Measurements from ENCODE around the gene CDK3. TPM values are rescaled to one million over a fixed set of nuclear protein-coding genes. Genes with fewer than 3 reads are reported as not detected.

The CDK3 gene
- total and polyA plus RNA-seq, 9 of the 15 experiments (the other 6 are each of a cell fraction or from before 2014, with no cell fraction given) = 0.55 to 8.2 (median 4.7) TPM

DNA sequence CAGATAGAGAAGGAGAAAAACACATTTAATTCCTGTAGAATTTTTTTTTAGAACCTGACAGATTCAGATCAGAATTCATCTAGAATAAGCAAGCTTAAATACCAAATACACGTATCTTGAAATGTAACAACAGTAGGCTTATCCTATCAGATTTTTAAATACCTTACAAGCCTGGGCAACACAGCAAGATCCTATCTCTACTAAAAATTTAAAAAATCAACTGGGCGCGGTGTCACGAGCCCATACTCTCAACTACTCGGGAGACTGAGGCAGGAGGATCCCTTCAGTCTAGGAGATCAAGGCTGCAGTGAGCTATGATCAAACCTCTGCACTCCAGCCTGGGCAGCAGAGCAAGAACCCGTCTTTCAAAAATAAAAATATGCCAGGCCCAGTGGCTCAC lies 35.2 kb upstream of the CDK3 start:
- H3K27ac ChIP-seq (ENCODE audit: extremely low read depth, low read depth, low read length) = no peak overlapping the region
- no peak overlapping the region for H3K4me3 ChIP-seq
- ChIA-PET POLR2A (interaction anchor here (1.0 to 1.7 kb wide), 2 partner anchors 13 to 14 kb away, joined by 4 read pairs; partner anchors contain the start of genes ACOX1 and TEN1), CTCF (ENCODE audit: low intra/inter-chr PET ratio) (no interaction called here)
- DNase-seq (ENCODE audit: extremely low read depth in 1 of 4, low spot score in 3 of 4) = no peak
- no peak for FAIRE-seq
- H3K36me3 ChIP-seq (ENCODE audit: control insufficient read depth, insufficient read depth, low read length) = peaks cover 3% of the 10 kb centered on the region; the same call in 1 of the 3 replicates
- H3K9me1 ChIP-seq (ENCODE audit: control insufficient read depth, insufficient read depth, low read length) = no peaks in the 10 kb centered on the region
- H3K9ac ChIP-seq (ENCODE audit: insufficient read depth in 1 of 2, low read depth in 2 of 2, low read length in 2 of 2) = no peak overlapping the region
- 85% methylated on average over 6 of the region's 6 CpGs for WGBS (ENCODE audit: insufficient coverage, low coverage, missing lambda C conversion rate)
- H2AFZ ChIP-seq (ENCODE audit: low read depth, low read length) = no peak overlapping the region
- no peaks in the 10 kb centered on the region for H3K27me3 ChIP-seq (ENCODE audit: control insufficient read depth in 2 of 2, insufficient read depth in 2 of 2, low read length in 2 of 2)
- ATAC-seq = no peak
- no peaks in the 10 kb centered on the region for H3K79me2 ChIP-seq (ENCODE audit: control insufficient read depth, insufficient read depth, low read length)
- in situ Hi-C loops (cut with MboI) = no loop called here
- no TSS peak for BruUV-seq (replicated peaks)
- H3K4me2 ChIP-seq (ENCODE audit: insufficient read depth, low read length) = no peak overlapping the region
- H3K4me1 ChIP-seq (replicated peaks in 1 of 2; ENCODE audit: control insufficient read depth in 2 of 2, insufficient read depth in 2 of 2, low read length in 2 of 2) = peaks cover 11% of the 10 kb centered on the region in 2 experiments; a peak in 4 of 5 replicates
- no peaks in the 10 kb centered on the region for H3K9me3 ChIP-seq (replicated peaks; ENCODE audit: control insufficient read depth, insufficient read depth, low read depth, low read length)
- peaks cover 10% of the 10 kb centered on the region for H4K20me1 ChIP-seq (replicated peaks; ENCODE audit: control insufficient read depth, insufficient read depth, low read length)
- intact Hi-C loops (cut with micrococcal nuclease) = no loop called here
- TF ChIP-seq FUS (optimal IDR thresholded peaks at IDR 0.05; ENCODE audit: low read depth, low read length) = no peak
- no peak for TF ChIP-seq GABPA (tag; conservative IDR thresholded peaks at IDR 0.05; ENCODE audit: low read depth)
- no peak for TF ChIP-seq TCFL5 (CRISPR knock-in tag; conservative IDR thresholded peaks at IDR 0.05)
- TF ChIP-seq, protein P1, sequence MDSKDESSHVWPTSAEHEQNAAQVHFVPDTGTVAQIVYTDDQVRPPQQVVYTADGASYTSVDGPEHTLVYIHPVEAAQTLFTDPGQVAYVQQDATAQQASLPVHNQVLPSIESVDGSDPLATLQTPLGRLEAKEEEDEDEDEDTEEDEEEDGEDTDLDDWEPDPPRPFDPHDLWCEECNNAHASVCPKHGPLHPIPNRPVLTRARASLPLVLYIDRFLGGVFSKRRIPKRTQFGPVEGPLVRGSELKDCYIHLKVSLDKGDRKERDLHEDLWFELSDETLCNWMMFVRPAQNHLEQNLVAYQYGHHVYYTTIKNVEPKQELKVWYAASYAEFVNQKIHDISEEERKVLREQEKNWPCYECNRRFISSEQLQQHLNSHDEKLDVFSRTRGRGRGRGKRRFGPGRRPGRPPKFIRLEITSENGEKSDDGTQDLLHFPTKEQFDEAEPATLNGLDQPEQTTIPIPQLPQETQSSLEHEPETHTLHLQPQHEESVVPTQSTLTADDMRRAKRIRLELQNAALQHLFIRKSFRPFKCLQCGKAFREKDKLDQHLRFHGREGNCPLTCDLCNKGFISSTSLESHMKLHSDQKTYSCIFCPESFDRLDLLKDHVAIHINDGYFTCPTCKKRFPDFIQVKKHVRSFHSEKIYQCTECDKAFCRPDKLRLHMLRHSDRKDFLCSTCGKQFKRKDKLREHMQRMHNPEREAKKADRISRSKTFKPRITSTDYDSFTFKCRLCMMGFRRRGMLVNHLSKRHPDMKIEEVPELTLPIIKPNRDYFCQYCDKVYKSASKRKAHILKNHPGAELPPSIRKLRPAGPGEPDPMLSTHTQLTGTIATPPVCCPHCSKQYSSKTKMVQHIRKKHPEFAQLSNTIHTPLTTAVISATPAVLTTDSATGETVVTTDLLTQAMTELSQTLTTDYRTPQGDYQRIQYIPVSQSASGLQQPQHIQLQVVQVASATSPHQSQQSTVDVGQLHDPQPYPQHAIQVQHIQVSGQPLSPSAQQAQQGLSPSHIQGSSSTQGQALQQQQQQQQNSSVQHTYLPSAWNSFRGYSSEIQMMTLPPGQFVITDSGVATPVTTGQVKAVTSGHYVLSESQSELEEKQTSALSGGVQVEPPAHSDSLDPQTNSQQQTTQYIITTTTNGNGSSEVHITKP (IDR thresholded peaks at IDR 0.05; ENCODE audit: partially characterized antibody) = no peak
- no peak for TF ChIP-seq ZNF699 (CRISPR knock-in tag; IDR thresholded peaks at IDR 0.05; ENCODE audit: insufficient replicate concordance)
- TF ChIP-seq, protein P2, sequence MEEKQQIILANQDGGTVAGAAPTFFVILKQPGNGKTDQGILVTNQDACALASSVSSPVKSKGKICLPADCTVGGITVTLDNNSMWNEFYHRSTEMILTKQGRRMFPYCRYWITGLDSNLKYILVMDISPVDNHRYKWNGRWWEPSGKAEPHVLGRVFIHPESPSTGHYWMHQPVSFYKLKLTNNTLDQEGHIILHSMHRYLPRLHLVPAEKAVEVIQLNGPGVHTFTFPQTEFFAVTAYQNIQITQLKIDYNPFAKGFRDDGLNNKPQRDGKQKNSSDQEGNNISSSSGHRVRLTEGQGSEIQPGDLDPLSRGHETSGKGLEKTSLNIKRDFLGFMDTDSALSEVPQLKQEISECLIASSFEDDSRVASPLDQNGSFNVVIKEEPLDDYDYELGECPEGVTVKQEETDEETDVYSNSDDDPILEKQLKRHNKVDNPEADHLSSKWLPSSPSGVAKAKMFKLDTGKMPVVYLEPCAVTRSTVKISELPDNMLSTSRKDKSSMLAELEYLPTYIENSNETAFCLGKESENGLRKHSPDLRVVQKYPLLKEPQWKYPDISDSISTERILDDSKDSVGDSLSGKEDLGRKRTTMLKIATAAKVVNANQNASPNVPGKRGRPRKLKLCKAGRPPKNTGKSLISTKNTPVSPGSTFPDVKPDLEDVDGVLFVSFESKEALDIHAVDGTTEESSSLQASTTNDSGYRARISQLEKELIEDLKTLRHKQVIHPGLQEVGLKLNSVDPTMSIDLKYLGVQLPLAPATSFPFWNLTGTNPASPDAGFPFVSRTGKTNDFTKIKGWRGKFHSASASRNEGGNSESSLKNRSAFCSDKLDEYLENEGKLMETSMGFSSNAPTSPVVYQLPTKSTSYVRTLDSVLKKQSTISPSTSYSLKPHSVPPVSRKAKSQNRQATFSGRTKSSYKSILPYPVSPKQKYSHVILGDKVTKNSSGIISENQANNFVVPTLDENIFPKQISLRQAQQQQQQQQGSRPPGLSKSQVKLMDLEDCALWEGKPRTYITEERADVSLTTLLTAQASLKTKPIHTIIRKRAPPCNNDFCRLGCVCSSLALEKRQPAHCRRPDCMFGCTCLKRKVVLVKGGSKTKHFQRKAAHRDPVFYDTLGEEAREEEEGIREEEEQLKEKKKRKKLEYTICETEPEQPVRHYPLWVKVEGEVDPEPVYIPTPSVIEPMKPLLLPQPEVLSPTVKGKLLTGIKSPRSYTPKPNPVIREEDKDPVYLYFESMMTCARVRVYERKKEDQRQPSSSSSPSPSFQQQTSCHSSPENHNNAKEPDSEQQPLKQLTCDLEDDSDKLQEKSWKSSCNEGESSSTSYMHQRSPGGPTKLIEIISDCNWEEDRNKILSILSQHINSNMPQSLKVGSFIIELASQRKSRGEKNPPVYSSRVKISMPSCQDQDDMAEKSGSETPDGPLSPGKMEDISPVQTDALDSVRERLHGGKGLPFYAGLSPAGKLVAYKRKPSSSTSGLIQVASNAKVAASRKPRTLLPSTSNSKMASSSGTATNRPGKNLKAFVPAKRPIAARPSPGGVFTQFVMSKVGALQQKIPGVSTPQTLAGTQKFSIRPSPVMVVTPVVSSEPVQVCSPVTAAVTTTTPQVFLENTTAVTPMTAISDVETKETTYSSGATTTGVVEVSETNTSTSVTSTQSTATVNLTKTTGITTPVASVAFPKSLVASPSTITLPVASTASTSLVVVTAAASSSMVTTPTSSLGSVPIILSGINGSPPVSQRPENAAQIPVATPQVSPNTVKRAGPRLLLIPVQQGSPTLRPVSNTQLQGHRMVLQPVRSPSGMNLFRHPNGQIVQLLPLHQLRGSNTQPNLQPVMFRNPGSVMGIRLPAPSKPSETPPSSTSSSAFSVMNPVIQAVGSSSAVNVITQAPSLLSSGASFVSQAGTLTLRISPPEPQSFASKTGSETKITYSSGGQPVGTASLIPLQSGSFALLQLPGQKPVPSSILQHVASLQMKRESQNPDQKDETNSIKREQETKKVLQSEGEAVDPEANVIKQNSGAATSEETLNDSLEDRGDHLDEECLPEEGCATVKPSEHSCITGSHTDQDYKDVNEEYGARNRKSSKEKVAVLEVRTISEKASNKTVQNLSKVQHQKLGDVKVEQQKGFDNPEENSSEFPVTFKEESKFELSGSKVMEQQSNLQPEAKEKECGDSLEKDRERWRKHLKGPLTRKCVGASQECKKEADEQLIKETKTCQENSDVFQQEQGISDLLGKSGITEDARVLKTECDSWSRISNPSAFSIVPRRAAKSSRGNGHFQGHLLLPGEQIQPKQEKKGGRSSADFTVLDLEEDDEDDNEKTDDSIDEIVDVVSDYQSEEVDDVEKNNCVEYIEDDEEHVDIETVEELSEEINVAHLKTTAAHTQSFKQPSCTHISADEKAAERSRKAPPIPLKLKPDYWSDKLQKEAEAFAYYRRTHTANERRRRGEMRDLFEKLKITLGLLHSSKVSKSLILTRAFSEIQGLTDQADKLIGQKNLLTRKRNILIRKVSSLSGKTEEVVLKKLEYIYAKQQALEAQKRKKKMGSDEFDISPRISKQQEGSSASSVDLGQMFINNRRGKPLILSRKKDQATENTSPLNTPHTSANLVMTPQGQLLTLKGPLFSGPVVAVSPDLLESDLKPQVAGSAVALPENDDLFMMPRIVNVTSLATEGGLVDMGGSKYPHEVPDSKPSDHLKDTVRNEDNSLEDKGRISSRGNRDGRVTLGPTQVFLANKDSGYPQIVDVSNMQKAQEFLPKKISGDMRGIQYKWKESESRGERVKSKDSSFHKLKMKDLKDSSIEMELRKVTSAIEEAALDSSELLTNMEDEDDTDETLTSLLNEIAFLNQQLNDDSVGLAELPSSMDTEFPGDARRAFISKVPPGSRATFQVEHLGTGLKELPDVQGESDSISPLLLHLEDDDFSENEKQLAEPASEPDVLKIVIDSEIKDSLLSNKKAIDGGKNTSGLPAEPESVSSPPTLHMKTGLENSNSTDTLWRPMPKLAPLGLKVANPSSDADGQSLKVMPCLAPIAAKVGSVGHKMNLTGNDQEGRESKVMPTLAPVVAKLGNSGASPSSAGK (IDR thresholded peaks at IDR 0.05) = no peak
- no peak for TF ChIP-seq BACH1 (tag; IDR thresholded peaks at IDR 0.05)
- no peak for TF ChIP-seq XRCC5 (IDR thresholded peaks at IDR 0.05; ENCODE audit: low read depth, low read length)

Data from K562 (cell line).